Measurements from ENCODE around the gene ZGPAT.

The ZGPAT gene

GRCh38 chr20:63742381-63743024 lies 34.7 kb downstream of the ZGPAT start:
- DNase-seq (ENCODE audit: low read depth in 2 of 2, low spot score in 1 of 2): no peak

DNA sequence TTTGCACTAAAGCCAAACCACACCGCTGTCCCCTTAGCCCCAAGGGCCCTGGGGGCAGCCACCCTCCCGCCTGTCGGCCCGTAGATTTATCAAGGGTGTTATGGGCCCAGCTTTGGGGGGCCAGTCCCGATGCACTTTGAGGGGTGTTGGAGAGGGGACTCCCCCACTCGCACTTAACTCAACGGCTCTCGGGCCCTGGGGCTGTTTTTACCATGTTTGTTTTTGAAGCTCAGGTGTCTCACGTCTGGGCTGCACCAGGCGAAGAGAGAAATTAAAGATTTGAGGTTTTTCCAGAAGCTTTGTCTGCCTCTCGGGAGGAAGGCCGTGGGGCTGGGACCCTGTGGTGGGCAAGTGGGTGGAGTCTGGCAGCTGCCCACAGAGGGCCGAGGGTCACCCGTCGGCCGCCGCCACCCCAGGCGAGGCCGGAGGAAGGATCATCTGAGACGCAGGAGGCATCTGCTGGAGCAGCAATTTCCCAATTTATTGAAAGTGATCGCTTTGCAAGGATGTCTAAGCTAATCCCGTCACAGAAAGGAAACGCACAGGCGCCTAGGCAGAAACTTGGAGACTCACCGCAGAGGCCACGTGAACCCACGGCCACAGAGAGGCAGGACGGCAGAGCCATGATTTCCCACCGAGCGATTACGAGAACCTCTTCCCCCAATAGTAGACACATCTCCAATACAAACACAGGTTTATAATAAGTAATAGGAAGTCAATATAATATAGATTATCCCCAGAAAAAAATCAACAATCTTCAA lies 35.6 kb downstream of the ZGPAT start:
- DNase-seq (ENCODE audit: low read depth in 2 of 2, low spot score in 1 of 2): no peak

DNA sequence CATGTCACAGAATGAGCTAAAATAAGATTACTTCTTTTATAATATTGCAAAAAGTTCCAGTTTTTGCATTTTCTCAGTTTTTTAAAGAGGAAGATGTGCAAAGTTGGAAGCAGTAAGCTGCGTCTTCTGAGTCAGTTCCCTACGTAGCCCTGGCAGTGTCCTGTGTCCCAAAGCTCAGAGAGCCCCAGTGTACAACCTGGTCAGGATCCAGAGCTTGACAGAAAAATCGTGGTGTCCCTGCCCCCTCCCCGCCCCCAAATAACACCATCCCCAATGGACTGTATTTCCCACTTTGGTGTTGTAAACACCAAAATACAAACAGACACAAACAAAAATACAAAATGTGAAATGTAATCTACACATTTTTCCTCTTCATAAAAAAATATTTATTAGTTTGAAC lies 36.3 kb downstream of the ZGPAT start:
- DNase-seq (ENCODE audit: low read depth in 2 of 2, low spot score in 1 of 2): no peak

DNA sequence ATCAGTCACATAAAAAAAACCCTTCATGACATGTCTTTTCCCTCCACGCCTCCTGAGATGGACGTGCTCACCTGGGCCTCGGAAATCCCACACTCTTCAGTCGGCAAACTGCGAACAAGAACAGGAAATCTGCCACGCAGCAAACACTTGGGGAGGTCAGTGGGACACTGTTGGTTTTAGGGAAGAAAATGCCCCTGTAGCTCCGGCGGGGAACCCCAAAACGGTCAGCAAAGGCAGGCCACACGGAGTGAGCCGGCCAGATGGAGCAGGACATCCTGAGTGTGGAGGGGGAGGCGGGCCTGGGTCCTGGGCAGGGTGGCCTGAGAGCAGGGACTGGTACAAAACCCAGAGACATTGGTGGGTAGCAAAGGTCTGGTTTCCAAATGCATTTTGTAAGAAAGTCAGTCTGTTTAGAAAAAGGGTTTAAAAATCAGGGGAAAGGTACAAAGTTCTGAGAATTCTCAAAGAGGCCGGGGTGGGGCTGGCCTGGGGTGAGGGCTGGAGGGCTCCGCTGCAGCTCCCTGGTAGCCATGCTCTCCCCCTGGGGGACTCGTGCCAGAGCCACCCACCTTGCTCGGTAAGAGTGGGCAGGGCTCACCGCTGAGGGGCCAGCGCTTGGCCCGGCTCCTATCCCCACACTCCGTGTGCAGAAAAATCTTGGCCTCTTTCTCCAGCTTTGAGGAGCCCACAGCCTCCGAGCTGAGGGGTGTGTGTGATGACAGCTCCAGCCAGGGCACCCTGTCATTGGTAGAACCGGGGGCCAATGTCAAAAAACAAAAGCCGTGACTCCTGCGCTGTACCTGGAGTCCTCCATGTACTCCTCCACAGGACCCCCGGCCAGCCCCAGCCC lies 37.0 kb downstream of the ZGPAT start:
- DNase-seq (ENCODE audit: low read depth in 2 of 2, low spot score in 1 of 2): no peak

DNA sequence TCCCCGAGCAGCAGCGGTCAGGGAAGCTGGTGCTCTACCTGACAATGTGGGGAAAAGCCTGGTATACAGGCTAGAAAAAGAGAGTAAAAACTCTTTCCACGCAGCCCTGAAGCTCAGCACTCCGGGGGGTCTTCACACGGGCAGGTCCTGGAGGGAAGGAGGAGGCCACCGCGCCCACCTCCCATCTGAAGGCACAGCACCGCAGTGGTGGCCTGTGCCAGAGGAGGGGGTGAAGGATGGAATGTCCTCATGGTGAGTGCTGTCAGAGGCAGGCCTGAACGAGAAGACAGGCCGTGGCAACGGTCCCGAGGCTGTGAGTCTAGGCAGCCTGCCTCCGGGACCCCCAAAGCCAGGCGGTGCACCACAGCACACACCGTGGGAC lies 37.6 kb downstream of the ZGPAT start:
- no peak for DNase-seq (ENCODE audit: low read depth in 2 of 2, low spot score in 1 of 2)

GRCh38 chr20:63745961-63746731 lies 38.3 kb downstream of the ZGPAT start:
- no peak for DNase-seq (ENCODE audit: low read depth in 2 of 2, low spot score in 1 of 2)

- DNase-seq (ENCODE audit: low read depth in 2 of 2, low spot score in 1 of 2): no peak
Observed at GRCh38 chr20:63746751-63747315, 39.0 kb downstream of the ZGPAT start.

GRCh38 chr20:63747622-63748069 lies 39.8 kb downstream of the ZGPAT start:
- DNase-seq (ENCODE audit: low read depth in 2 of 2, low spot score in 1 of 2): no peak

DNA sequence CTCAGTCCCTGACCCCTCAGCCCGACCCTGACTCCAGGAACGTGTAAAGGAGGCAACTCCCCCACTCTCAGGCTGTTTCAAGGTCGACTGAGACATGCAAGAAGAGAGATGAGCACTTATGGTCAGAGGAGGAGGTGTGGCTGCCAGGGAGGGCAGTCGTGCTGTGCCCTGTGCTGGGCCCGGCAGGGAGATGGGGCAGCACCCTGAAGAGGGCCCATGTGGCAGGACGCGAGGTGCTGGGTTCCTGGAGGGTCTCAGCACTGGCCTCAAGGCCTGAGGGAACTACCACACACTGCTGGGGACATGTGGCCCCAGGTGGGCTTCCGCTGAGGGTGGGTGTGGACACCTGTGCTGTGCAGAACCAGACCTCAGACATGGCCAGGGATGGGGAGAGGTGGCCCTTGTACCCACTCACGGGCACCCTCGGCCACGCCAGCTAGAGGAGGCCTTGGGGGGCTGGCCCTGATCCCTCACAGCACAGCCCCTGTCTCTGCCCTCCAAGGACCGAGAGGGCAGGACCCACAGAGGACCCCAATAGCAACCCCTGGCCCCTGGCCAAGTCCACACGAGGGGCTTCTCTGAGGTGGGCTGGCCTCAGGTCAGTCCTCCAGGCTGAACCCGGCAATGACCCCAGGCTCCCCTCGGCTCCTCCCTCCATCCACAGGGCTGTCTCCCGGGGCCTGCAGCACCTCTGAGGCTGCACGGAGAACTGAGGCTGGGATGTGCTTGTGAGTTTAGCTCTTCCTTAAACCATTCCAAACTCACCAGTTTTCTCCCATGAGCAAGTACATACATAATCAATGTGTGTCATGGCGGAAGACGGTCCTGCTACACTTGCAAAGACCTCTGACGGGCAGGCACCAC lies 40.5 kb downstream of the ZGPAT start:
- no peak for DNase-seq (ENCODE audit: low read depth in 2 of 2, low spot score in 1 of 2)

DNA sequence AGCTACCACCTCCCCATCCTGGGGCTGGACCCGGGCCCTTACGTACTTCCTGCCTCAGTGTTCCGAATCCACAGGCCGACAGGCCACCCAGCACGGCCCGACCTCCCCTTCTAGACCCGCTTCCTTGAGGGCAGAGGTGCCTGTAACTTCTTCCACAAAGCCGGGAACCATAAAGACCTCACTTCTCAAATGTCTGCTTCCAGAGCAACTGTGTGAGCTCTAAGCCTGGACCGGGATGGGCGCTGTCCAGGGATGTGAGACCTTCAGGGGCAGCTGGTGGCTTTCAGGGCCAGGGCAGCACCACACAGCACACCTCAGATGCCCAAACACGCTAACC lies 41.1 kb downstream of the ZGPAT start:
- no peak for DNase-seq (ENCODE audit: low read depth in 2 of 2, low spot score in 1 of 2)

DNA sequence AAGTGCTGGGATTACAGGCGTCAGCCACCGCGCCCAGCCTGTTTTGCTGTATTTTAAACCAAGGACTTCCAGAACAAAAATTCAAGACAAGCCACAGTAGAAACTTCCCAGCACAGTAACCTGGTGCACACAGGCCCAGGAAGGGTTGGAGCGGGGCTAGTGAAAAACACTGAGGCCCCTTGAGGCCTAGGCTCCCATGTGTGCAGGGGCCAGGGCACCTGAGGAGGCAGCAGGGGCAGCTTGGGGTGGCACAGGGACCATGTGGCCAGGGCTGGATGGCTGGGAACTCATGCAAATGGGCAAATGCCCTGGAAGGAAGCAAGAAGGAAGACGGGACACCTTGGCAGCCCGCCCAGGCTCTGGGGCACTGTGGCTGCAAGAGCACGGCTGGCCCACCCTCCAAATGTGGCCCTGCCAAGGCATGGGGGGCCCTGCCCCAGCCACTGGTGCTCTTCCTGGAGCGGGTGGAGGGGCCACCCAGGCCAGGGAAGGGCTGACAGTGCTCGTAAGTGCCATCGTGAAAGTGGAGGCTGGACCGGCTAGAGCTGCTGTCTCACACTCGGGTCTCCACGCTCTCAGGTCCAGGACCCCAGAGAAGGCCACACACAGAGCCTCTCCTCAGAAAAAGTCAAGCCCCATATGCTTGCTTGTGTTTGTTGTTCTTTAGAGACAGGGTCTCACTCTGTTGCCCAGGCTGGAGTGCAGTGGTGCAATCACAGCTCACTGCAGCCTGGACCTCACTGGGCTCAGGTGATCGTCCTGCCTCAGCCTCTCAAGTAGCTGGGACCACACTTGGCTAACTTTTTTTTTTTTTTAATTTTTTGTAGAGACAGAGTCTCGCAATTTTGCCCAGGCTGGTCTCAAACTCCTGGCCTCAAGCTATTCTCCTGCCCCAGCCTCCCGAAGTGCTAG lies 42.0 kb downstream of the ZGPAT start:
- no peak for DNase-seq (ENCODE audit: low read depth in 2 of 2, low spot score in 1 of 2)

DNA sequence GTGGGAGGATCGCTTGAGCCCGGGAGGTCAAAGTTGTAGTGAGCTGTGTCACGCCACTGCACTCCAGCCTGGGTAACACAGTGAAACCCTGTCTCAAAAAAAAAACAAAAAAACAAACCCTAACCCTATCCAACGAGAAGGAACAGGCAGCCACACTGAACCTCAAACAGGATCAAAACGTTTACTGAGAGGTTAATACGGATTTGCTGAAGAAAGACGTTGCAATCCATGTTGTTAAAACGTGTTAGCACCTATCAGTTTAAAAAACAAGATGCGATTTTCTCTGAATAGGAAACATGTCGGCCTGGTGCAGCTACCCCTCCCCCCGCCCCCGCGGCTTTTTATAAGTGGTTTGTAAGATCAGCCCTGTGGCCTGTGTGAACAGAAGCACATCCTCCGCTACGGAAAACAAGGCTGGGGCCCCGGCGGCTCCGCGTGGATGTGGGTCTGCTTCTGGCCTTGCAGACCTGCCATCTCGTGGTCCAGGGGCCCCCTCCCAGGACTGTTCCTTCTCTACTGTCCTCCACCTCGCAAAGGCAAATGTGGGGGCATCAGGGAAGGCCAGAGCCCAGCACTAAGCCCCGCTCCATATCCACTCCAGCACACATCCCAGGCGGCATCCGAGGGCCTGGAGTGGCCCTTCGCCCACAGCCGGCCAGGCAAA lies 43.1 kb downstream of the ZGPAT start:
- peak; percentile 43 for DNase-seq (ENCODE audit: low read depth in 2 of 2, low spot score in 1 of 2)

DNA sequence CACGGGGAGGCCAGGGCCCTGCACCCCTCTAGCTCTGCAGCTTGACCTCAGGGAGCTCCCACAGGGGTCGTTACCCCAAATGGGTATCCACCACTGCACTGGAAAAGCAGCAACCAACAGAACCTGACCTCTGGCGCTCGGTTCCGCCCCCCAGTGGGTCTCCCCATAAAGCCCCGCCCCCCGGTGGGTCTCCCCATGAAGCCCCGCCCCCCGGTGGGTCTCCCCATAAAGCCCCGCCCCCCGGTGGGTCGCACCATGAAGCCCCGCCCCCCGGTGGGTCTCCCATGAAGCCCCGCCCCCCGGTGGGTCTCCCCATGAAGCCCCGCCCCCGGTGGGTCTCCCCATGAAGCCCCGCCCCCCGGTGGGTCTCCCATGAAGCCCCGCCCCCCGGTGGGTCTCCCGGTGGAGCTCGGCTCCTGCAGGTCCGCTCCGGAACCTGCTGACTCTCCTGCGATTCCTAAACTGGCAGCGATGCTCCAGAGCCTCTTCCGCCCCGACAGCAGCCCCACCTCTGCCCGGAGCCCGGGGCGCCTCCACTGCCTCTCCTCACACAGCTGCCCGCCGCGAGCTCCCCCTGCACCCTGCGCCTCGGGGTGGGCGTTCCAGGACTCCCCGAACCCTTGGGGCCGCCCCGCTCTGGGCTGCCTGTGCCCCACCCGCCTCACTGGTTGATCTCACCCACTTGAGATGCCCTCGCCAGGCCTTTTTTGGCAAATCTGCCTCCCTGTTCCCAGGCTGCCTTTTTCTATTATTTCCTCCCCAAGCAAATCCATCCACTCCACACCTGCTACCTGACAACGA lies 43.8 kb downstream of the ZGPAT start:
- no peak for DNase-seq (ENCODE audit: low read depth in 2 of 2, low spot score in 1 of 2)

GRCh38 chr20:63752411-63753101 lies 44.7 kb downstream of the ZGPAT start:
- no peak for DNase-seq (ENCODE audit: low read depth in 2 of 2, low spot score in 1 of 2)

DNA sequence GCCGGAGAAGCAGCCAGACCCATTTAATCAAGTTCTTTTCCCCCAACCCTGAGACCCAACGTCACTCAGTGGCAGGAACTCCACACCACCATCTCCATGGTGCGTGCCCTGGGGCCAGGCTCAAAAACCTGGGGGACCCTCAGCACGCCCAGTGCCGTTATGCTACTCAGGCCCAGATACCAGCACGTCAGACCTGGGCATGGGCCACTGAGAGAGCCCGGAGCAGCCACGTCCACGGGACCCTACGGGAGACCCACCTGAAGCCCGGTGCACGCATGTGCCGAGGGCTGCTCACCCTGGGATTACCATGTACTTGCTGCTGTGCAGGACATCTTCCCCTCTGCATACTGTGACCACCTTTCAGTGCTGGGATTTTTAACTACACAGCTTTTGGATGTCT lies 45.5 kb downstream of the ZGPAT start:
- no peak for DNase-seq (ENCODE audit: low read depth in 2 of 2, low spot score in 1 of 2)

DNA sequence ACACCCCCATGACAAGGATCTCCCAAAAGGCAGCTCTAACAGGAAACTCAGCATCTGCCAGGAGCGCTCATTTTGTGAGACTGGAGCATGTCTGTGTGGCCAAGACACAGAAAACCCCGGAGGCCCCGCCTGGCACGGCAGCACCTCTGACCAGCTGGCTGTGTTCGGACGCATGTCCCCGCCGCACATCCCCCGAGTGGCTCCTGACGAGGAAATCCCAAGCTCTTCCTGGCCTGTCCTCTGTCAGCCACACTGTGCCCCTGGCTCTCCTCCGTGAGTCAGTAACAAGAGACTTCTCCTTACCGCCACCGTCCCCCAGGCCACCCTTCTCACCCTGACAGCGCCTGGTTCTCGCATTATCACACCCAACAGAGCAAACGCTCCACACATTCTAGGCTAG lies 46.2 kb downstream of the ZGPAT start:
- no peak for DNase-seq (ENCODE audit: low read depth in 2 of 2, low spot score in 1 of 2)
